ENCODE results near the gene GIPC2.
"Not testable (repeated sequence)": the region's sequence is repeated elsewhere in the genome, so short reads cannot be mapped to it uniquely, and the experiment has no call there.

The GIPC2 gene

DNA sequence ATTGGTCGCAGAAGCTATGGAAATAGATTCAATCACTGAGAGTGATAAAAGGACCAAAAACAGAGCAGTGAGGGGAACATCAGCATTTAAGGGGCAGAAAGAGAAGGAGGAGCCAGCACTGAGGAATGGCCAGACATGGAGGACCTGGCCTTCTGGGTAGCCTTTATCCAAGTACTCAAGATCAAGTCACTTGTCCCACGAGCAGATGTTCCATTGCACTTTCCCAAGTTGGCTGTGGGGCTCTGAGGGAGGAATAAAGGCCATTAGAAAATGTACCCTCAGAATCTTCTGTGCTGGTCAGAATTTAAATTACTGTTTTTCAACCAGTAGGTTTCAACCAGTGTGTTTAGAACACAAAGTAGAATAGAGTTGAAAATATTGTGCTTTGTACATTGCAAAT lies 55.3 kb downstream of the GIPC2 start:
- DNase-seq: no peak

DNA sequence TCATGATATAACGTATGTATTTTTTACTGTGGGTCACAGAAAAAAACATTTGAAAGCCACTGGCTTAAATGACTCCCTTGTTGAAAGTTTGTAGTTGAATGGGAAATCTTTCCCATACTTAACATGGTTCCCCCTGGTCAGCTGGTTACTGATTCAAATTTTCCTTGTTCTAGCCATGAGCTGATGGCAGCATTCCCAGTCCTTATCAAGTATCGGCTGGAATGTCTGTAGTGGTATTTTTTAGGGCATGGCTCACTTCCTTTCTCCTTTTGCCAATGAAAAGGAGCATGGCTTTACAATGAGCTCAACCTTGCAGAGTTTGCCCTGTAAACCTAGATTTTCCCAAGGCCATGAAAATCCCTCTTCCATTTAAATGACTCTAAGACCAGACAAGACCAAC lies 55.7 kb downstream of the GIPC2 start:
- DNase-seq: no peak

DNA sequence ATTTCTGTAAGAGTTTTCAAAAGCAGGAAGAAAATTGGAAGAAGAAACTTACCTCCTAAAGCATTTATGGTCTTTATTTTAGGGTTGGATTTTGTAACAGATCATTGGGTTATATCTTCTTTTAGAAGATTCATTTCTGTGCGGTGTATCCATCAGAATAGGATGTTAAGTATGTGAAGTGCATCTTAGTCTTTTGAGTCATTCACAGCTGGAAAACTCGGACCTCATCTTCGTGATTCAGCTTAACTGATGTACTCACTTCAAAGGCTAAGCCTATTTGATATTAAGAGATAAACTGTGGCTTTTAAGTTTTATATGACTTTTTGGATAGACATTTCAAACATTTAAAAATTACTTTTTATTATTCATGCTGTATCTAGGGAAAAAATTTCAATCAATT lies 56.3 kb downstream of the GIPC2 start:
- no peak for DNase-seq

DNA sequence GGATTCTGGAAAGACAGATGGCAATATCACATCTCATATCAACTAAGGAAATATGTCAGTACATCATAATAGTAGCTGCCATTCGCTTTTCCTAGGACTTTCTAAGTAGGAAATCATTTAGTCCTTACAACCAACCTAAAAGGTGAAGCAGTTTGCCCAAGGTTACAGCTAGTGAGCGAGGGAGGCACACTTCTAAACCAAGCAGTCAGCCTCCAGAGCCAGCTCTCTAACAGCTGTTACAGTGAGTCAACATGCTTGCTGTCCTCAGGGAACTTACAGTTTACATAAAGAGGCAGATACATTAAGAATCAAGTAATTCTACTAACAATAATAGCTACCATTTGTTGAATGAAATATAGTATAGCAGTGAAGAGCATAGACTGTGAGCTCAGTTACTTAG lies 57.1 kb downstream of the GIPC2 start:
- no peak for DNase-seq

DNA sequence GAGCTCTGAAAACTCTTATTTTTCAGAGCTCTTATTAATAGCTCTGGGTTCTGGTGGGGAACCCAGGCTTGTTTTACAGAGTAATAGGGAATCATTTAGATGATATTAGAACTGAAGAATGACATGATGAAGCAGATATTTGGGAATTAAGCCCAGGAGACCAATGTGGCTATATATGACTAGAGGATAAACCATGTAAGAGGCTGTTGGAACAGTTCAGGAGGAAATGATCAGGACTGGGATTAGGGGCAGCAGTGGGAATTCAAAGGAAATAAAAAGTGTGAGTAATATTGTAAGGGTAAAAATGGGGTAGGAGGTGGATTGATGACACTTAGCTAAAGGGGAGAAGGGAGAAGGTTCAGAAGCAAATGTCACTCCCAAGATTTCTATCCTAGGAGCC lies 58.6 kb downstream of the GIPC2 start:
- DNase-seq: no peak

DNA sequence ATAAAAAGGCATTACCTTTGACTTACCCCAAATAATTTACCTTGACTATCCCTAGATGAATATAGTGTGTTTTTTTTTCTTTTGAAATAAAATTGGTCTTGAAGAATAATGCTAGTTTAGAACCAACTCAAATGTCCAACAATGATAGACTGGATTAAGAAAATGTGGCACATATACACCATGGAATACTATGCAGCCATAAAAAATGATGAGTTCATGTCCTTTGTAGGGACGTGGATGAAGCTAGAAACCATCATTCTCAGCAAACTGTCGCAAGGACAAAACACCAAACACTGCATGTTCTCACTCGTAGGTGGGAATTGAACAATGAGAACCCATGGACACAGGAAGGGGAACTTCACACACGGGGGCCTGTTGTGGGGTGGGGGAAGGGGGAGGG lies 63.9 kb downstream of the GIPC2 start:
- DNase-seq: not testable (repeated sequence)

DNA sequence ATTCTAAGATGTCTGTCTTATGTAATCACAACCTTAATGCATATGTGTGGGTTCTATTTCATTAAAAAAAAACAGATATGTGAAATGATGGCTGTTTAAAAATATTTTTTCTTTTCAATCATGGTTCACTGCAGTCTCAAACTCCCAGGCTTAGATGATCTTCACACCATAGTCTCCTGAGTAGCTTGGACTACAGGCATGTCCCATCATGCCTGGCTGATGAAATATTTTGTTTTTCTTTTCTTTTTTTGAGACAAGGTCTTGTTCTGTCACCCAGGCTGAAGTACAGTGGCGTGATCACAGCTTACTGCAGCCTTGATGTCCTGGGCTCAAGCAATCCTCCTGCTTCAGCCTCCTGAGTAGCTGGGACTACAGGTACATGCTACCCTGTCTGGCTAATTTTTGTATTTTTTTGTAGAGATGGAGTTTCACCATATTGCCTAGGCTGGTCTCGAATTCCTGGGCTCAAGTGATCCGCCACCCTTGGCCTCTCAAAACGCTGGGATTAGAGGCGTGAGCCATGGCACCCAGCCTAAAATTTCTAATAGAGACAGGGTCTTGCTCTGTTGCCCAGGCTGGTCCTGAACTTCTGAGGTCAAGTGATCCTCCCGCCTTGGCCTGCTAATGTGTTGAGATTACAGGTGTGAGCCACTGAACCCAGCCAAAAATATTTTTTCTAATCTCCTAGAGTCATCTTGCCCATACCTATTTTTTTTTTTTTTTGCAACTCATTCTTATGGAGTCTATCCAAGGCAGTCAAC lies 67.6 kb downstream of the GIPC2 start:
- DNase-seq: no peak

DNA sequence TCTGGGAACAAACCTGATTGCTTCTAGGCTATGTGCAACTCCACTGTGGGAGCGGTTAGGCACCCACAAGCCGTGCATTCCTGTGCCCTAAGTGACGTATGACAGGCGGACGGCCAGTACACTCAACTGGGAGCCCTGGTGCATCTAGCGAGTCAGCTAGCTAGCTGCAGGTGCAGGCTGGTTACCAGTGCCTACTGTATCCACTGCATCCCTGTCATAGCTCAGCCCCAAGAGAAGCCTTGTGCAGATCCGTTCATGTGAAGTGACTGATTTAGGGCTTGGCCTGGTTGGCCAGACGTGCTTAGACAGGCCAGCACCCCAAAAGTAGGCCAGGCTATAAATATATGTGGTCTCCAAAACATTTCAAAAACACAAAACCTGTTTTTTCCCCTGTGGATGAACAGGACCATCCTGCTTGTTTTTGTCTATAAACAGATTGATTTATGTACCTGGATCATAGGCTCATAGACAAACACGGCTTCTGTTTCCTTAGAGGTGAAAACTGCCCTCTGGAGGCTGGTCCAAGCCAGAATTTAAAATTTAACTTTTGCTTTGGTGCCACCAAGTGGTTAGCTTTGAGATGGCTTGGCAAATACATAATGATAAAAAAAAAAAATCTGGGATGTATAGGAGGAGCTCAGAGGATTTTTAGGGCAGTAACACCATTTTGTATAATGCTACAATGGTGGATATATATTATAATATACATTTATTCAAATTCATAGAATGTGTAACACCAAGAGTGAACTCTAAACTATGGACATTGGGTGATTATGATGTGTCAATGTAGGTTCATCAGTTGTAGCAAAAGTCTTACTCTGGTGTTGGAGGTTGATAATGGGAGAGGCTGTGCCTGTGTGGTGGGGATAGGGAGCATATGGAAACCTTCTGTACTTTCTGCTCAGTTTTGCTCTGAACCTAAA lies 68.5 kb downstream of the GIPC2 start:
- DNase-seq: peak; percentile 62

DNA sequence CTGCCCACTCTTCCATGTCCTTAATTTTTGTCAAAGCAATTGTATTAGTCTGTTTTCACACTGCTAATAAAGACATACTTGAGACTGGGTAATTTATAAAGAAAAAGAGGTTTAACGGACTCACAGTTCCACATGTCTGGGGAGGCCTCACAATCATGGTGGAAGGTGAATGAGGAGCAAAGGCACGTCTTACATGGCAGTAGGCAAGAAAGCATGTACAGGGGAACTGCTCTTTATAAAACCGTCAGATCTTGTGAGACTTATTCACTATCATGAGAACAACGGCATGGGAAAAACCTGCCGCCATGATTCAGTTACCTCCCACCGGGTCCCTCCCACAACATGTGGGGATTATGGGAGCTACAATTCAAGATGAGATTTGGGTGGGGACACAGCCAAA lies 74.7 kb downstream of the GIPC2 start:
- not testable (repeated sequence) for DNase-seq

DNA sequence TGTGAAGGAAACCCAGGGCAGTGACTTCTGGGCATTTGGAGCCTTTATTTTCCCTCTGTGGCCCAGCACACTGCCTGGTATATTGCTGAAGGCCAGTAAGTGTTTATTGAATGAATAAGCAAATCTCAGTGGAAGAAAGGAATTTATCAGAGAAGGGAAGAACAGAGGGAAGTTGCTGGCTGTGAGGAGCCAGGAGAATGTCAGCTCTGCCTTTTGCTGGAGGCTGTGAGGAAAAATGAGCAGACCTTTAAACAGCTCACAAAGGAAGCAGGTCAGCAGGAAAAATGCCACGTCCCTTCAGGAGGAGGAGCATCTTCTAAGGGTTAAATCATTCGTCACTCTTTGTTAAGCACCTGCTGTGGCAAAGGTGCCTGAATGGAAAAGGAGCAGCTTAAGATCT lies 75.9 kb downstream of the GIPC2 start:
- no peak for DNase-seq

DNA sequence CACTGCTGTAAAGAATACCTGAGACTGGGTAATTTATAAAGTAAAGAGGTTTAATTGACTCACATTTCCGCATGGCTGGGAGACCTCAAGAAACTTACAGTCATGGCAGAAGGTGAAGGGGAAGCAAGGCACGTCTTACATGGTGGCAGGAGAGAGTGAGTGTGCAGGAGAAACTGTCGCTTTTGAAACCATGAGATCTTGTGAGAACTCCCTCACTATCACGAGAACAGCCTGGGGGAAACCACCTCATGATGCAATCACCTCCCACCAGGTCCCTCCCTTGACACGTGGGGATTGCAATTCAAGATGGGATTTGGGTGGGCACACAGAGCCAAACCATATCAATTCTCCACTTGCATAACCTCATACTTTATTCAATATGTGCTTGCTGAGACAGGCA lies 76.6 kb downstream of the GIPC2 start:
- no peak for DNase-seq

DNA sequence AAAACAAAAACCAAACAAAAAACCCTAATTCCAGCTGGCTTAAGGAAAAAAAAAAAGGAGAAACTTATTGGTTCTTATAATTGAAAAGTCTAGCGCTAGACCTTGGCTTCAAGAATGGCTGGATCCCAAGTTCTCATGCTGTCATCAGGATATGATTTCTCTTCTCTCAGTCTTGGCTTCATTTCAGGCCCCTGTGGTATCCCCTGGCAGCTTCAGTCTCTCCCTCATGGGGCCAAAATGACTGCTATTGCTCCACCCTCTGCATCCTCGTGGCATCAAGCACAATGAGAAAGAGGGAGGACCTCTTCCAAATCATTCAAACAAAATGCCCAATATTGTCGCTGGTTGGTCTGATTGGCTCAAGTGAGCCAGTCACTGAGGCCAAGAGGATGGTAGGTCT lies 80.7 kb downstream of the GIPC2 start:
- DNase-seq: peak; percentile 54

DNA sequence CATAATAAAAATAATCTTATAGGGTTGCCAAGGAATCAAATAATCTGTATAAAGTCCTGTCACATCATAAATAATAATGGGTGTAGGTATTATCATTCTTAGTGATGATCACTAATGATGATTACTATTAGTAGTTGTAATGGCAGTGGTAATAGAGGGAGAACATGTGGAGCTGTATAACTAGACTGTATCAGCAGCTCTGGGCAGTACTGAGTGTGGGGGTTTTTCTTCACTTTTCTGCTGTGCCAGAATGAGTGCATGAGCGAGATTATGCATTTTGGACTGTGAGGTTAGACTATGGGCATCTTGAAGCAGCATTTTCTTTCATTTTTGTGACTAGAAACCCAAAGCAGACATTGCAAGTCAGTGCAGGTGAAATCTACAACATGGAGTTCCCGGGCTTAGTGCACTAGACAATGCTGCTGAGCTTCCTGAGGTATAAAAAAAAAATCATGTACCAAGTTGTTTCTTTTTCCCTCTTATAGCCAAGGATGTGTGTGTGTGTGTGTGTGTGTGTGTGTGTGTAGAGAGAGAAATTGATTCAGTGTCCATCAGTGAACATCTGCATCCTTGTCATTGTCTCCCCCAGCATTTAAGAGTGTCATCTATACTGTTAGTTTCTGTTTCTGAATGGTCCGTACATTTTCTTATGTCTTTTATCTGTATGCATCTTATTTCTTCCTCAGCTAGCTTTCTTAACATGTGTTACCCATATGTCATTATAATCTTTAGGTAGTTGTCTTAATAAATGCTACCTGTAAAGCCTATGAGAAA lies 86.6 kb downstream of the GIPC2 start:
- DNase-seq: no peak

DNA sequence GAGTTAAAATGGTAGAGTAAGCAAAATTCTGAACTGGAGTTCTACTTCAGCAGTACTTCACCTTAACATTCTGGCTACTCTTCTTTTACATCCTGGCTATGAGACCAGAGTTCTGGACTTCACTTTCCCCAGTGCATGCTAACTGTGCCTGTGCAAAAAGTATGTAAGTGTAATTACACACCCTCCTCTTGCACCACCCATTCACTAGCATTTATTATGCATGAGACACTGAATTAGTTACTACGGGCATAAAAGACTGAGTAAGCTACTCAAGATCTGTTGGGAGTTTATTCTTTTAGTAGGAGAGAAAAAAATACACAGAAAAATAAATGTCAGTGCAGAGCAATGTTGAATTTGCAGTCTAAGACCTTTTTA lies 87.2 kb downstream of the GIPC2 start:
- no peak for DNase-seq

DNA sequence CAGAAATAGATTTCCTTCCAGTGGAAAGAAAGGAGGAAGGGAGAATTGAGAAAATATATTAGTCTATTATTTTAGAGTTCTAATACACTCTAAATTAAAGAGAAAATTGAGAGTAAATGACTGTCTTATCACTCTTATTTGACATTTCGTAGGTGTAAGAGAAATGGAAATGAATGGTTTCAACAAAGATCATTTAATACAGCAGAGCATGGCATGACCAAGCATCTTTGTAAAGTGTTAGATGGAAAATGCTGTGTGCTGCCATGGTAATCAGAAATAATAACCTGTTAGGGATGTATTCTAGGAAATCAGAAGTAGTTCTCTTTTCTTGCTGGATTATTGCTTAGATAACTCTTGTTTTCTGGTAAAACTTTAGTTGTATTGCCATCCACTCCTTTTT lies 90.9 kb downstream of the GIPC2 start:
- DNase-seq: no peak

DNA sequence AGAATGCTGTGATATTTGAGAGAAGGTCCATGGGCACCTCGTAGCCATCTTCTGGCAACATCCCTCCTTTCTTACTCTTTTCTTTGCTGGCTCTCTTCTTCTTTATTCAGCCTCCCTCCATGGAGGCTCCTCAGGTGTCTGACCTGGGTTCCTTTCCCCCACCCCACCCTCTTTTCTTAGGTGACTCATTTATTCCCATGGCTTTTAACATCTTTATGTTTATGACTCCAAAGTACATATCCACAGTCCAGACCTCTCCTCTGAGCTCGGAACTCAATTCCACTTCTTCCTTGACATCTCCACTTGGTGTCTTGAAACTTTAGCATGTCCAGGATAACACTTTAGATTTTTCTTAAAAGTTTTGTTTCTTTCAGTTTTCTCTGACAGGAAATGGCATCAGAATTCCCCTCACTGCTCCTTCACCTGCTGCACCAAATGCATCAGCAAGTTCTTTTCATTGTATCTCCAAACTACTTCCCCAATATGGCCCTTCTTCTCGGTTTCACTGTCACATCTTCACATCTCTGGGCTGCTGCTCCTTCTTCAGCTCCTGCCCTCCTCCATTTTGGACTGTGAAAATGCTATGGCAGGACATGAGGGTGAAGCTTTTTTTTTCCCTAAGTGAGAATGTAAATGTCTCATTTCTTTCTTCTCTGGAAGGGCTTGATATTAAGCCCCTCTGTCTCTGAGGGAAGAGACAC lies 95.9 kb downstream of the GIPC2 start:
- no peak for DNase-seq

DNA sequence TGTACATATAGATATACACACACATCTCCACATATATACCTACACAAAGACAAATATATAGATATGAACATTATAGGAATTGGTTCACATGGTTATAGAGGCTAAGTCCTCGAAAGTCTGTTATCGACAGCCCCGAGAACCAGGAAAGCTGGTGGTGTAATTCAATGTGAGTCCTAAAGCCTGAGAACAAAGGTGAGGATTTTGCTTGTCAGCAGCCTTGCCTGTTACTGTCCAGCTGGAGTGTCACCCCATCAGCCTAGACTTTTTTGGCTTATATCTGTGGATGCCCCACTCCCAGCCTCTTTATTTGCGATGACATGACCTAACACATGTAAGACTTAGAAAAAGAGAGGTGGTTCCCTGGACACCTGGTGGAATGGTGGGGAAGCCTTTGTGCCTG lies 97.0 kb downstream of the GIPC2 start:
- DNase-seq: no peak

DNA sequence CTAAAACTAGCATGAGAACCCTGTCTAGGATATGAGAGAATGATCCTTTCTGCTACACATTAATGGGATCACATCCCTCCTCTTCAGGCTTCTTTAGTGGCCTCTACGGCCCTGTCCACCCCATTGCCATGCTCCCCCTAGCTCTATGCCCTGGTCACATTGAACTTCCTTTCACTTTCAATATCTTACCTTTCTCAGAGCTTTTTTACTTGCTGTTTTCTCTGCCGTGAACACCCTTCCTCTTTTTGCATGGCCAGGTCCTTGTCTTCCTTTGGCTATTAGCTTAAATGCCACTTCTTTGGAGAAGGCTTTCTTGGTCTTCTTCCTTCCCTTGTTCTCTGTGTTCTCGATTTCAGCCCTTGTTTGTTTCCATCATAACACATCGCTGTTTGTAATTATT lies 97.4 kb downstream of the GIPC2 start:
- no peak for DNase-seq

DNA sequence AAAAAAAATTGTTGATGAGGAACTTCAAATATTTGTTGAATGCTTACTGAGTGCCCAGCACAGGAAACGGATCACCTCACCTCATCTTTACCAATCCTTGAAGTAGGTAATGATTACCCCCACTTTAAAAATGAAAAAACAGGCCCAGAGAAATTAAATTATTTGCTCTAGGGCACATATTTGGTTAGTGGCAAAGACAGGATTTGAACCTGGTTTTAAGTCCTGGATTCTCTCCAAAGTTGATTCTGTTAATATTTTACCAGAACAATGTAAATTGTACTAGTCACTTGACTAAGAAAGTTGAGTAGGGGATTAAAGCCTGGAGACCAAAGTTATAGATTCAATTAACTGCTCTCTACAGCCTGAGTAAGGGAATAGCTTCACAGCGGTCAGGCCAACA lies 97.9 kb downstream of the GIPC2 start:
- DNase-seq: no peak

DNA sequence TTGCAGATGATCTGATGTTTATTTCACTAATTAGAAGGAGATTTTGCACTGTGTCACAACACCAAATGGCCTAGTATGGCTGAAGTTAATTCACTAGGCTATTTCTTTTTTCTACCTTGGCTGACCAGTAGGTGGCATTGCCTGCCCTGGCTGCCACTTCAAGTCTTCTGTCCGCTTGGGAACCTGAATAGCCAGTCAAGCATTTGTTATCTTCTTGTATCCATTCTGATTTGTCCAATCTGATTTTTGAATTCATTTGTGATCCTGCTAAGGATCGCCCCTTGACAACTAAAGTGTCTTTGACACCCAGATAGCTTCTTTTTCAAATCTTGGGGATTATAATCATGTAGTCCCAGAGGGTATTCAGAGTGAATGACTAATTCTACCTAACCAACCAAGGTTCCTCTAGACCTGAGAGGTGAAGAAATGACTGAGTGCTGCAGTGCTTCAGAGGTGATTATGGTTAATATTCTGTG lies 99.4 kb downstream of the GIPC2 start:
- peak; percentile 86 for DNase-seq

DNA sequence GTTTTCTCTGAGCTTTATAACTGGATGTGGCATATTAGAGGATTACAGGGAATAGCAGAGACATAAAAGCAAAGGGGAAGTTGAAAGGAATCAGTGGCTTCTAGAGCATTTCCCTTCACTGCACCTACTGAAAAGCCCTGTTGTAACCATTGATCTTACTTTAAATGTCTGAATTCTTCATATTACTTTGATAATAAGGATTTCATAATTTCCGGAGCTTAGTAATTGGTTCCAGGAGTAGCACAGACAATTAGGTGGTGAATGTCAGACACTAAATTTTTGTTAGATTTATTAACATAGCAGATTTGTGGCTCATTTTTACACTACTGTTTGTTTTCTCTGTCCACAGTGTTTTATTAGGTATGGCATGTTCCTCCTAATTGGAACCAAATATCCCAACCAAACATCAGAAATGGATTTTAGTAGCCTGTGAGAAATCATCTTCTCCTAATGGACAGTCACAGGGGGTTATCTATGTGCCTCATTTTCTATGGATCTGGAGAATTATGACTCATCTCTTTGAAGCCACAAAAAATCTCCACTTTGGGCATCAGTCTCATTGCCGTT lies 100.5 kb downstream of the GIPC2 start:
- DNase-seq: no peak

DNA sequence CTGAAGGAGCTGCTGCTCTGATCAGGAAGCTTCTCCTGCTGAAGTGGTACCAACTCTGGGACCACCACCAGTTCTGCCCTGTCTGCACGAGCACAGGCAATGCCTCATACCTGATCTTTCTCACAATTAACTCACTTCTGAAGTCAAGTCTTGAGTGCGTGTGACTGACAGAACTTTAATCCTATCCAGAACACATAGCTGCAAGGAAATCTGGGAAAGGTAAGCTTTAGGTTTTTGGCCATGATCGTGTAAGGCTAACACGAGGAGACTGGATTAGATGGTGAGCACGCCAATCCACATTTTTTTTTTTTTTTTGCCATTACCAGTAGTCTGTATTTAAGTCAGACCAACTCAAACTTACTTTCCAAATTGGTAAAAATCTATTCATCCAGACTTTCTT lies 101.3 kb downstream of the GIPC2 start:
- DNase-seq: no peak

All from NCI-H446 treated with DMSO at 0.1 percent for 48 hours (cell line).